ENCODE results near the gene PNISR. TPM values are rescaled to one million over a fixed set of nuclear protein-coding genes. Genes with fewer than 3 reads are reported as not detected.

The PNISR gene
- total RNA-seq, 1 donor from 2014 or later = 498 TPM

DNA sequence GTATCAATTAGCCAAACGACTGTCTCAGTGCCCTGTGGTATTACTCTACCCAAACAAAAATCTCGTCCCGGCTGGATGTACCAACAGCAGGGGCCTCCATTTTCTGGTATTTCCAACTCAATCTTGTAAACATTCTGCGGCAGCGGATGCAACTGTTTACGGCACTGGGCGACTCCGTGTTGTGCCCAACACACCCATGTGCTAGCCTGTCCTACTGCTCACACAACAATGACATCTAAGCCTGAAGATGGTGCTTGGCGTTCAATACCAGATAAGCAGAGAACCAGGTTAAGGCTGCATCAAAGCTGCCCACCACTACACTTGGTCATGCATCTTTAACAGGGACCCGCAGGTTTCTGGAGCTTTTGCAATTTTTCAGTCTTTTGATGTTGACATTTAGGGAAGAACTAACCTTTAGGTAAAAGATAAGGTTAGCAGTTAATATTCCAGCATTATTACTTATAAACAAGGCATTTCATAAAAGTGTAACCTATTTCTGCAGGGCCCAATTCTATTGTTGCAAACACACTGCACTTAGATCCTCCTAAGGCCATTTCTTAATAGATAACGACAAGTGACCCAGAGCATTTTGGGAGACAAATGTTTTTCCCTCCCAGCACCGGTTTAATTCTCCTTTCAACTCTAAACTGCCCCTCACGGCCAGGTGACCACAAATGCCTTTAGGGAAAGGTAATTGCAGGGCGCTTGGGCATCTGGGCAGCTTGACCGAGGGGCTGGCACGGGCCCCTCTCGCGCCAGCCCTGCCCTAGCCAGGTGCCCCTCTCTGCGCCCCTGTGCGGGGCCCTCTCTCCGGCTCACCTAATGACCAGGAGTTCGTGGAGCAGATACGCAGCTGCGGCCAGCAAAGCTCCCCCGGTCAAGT is 76.6 kb downstream of the PNISR start:
- Mint-ChIP-seq H3K4me3 (peak overlapping the region; percentile 93), H3K27me3 (ENCODE audit: insufficient read depth, low read depth) (peaks cover 8% of the 10 kb centered on the region), H3K36me3 (peaks cover 2% of the 10 kb centered on the region), H3K27ac (peak overlapping the region; percentile 76), H3K9me3 (peaks cover 3% of the 10 kb centered on the region), H3K4me1 (peaks cover 31% of the 10 kb centered on the region)
- peaks cover 15% of the 10 kb centered on the region for H3K27me3 ChIP-seq
- peak overlapping the region; percentile 44 for H3K9ac ChIP-seq
- TF ChIP-seq EZH2 (IDR thresholded peaks at IDR 0.05) (no peak), EZH2phosphoT487 (IDR thresholded peaks at IDR 0.05) (no peak)
- TF ChIP-seq, protein P1, sequence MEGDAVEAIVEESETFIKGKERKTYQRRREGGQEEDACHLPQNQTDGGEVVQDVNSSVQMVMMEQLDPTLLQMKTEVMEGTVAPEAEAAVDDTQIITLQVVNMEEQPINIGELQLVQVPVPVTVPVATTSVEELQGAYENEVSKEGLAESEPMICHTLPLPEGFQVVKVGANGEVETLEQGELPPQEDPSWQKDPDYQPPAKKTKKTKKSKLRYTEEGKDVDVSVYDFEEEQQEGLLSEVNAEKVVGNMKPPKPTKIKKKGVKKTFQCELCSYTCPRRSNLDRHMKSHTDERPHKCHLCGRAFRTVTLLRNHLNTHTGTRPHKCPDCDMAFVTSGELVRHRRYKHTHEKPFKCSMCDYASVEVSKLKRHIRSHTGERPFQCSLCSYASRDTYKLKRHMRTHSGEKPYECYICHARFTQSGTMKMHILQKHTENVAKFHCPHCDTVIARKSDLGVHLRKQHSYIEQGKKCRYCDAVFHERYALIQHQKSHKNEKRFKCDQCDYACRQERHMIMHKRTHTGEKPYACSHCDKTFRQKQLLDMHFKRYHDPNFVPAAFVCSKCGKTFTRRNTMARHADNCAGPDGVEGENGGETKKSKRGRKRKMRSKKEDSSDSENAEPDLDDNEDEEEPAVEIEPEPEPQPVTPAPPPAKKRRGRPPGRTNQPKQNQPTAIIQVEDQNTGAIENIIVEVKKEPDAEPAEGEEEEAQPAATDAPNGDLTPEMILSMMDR (IDR thresholded peaks at IDR 0.05) = no peak
- peak overlapping the region; percentile 99 for H3K4me2 ChIP-seq
- peaks cover 33% of the 10 kb centered on the region for H3F3A ChIP-seq (ENCODE audit: low read depth)
- H3K4me3 ChIP-seq = peak overlapping the region; percentile 96
- peak overlapping the region; percentile 98 for H2AFZ ChIP-seq (replicated peaks)
- H4K20me1 ChIP-seq (ENCODE audit: low read depth) = peaks cover 4% of the 10 kb centered on the region
- peaks cover 7% of the 10 kb centered on the region for H3K79me2 ChIP-seq (ENCODE audit: low read depth)
- H3K36me3 ChIP-seq = no peaks in the 10 kb centered on the region
- H3K27ac ChIP-seq = no peak overlapping the region
- no peaks in the 10 kb centered on the region for H3K9me3 ChIP-seq (ENCODE audit: low read depth)
- H3K4me1 ChIP-seq = peaks cover 33% of the 10 kb centered on the region
- DNase-seq (ENCODE audit: low spot score) = peak; percentile 10

Other genes with a start within 250 kb of the PNISR start
- 13.5 and 23.0 TPM in 2 replicates for gene FAXC, start 75.6 kb downstream of the PNISR start, total RNA-seq (ENCODE audit: low replicate concordance)
- 7.8 and 16.2 TPM in 2 replicates for gene COQ3, start 31.1 kb downstream of the PNISR start, total RNA-seq (ENCODE audit: low replicate concordance)
- 21.4 and 32.2 TPM in 2 replicates for gene USP45, start 90.1 kb upstream of the PNISR start, total RNA-seq (ENCODE audit: low replicate concordance)
- 109 and 157 TPM in 2 replicates for gene CCNC, start 143.4 kb upstream of the PNISR start, total RNA-seq (ENCODE audit: low replicate concordance)
- gene PRDM13, start 181.5 kb upstream of the PNISR start, total RNA-seq (ENCODE audit: low replicate concordance) = not detected in 2 replicates